Spleen (tissue), 11 donors: ENCODE data around the gene FRMD7. TPM values are rescaled to one million over a fixed set of nuclear protein-coding genes. Genes with fewer than 3 reads are reported as not detected.
"Not testable (repeated sequence)": the region's sequence is repeated elsewhere in the genome, so short reads cannot be mapped to it uniquely, and the experiment has no call there.

ENCODE experiments used
- DNase-seq: peaks from one replicate; pipeline ENCODE4 v3.0.0-alpha.2; 2020
- H3K27ac ChIP-seq, 8 donors: fragments of 200-600 bp; sonication (generic) in 7 of 8; 1 replicate in 4 of 8; 2 replicates in 4 of 8; pipeline versions ENCODE4 v1.5.0 to v1.8.0; 2016 to 2021; ENCODE audit warnings: inconsistent platforms in 4 of 8, mild to moderate bottlenecking in 4 of 8, moderate library complexity in 1 of 8
- H3K27me3 ChIP-seq, 7 donors: fragments of 200-600 bp; sonication (generic) in 6 of 7; replicated peaks in 1 of 7; 1 replicate in 4 of 7; 2 replicates in 3 of 7; pipeline versions ENCODE4 v1.5.0 to v1.8.0; 2016 to 2021; ENCODE audit warnings: inconsistent platforms in 3 of 7, mild to moderate bottlenecking in 1 of 7
- H3K36me3 ChIP-seq, 6 donors: fragments of 200-600 bp; sonication (generic) in 5 of 6; 1 replicate in 4 of 6; 2 replicates in 2 of 6; pipeline versions ENCODE4 v1.5.0 to v1.8.0; 2016 to 2021; ENCODE audit warnings: inconsistent platforms in 2 of 6
- H3K4me1 ChIP-seq, 6 donors: fragments of 200-600 bp; sonication (generic) in 5 of 6; 1 replicate in 3 of 6; 2 replicates in 3 of 6; pipeline versions ENCODE4 v1.5.0 to v1.8.0; 2016 to 2021; ENCODE audit warnings: inconsistent platforms in 3 of 6
- H3K4me3 ChIP-seq, 8 donors: fragments of 200-600 bp; sonication (generic) in 7 of 8; 1 replicate in 4 of 8; 2 replicates in 4 of 8; pipeline versions ENCODE4 v1.5.0 to v1.8.0; 2016 to 2021; ENCODE audit warnings: inconsistent platforms in 4 of 8, mild to moderate bottlenecking in 4 of 8, moderate library complexity in 2 of 8
- H3K9me3 ChIP-seq, 8 donors: fragments of 200-600 bp; sonication (generic) in 7 of 8; 1 replicate in 4 of 8; 2 replicates in 4 of 8; pipeline versions ENCODE4 v1.5.0 to v1.8.0; 2016 to 2021; ENCODE audit warnings: inconsistent platforms in 4 of 8
- CTCF ChIP-seq, 11 experiments: fragments of 200-600 bp in 7 of 11; fragments of 450-650 bp in 4 of 11; sonication (generic) in 4 of 11; IDR thresholded peaks in 8 of 11; conservative IDR thresholded peaks in 3 of 11; 1 replicate in 7 of 11; 2 replicates in 4 of 11; pipeline versions ENCODE4 v1.4.0 to v1.8.0; 2016 to 2021; ENCODE audit warnings: antibody characterized with exemption in 11 of 11, inconsistent platforms in 4 of 11, mild to moderate bottlenecking in 1 of 11
- POLR2A ChIP-seq, 3 donors: fragments of 450-650 bp; IDR thresholded peaks; one replicate each; pipeline ENCODE4 v1.5.1; 2017; ENCODE audit warnings: antibody characterized with exemption in 3 of 3, mild to moderate bottlenecking in 1 of 3
- POLR2AphosphoS5 ChIP-seq, 3 donors: sonication (generic); formaldehyde crosslinking; IDR thresholded peaks; one replicate each; pipeline ENCODE4 v1.5.1; 2017; ENCODE audit warnings: antibody characterized with exemption in 3 of 3
- WGBS, 5 donors: extraction: QIAGEN DNeasy Blood & Tissue Kit in 3 of 5; methylation state at CpG; one replicate each; pipeline versions ENCODE4 v1.1.5 to v1.1.7; 2013 to 2018; 5-methylcytosine and 5-hydroxymethylcytosine counted together
- intact Hi-C: fragments of 100-400 bp; cut with DNase I; formaldehyde crosslinking; loops from one replicate; pipeline ENCODE4 v1.15.0; 2023; ENCODE audit warnings: low total_unique reads
- polyA plus RNA-seq, 3 donors: library from polyadenylated mRNA; stranded (reverse); fragments of 200-250 nt; gene quantifications; one replicate each; pipeline ENCODE4 v1.2.1, GENCODE V29; 2013
- total RNA-seq, 7 donors: library from RNA; depleted of rRNA in 3 of 7; stranded (reverse); fragments of >200 nt in 3 of 7; fragmentation: NEBNext Ultra II Directional in 4 of 7; extraction: Animal tissue kit (Norgen Biotek cat#: 25700) in 4 of 7; gene quantifications; one replicate each; pipeline versions ENCODE4 v1.1.0 to v1.2.1, GENCODE V29; 2016 to 2021
- donor health status: healthy with polysubstance abuse.
- donor health status: DM: no; HTN: no; CAD: no; lungs with moderate emphysema.
- donor health status: DM: no; HTN: no; CAD: no.
- donor health status: Bipolar disorder and iron deficiency.
- donor health status: healthy.
- donor health status: DM: no; HTN: no; CAD: no.
- donor health status: DM: yes; HTN: yes; CAD: no.

FRMD7 gene
- total and polyA plus RNA-seq, 10 donors, result 0.46 TPM; not detected in 9

GRCh38 chrX:132058050-132058449 lies 69.8 kb downstream of the FRMD7 start:
- no peaks in the 10 kb centered on the region for H3K9me3 ChIP-seq
- H3K36me3 ChIP-seq, result peaks cover 0 to 11% (median 0%) of the 10 kb centered on the region in 6 donors
- intact Hi-C loops, result no loop called here
- WGBS, 5 donors, result 86 to 96% (median 95%) methylated on average over 4 of the region's 4 CpGs
- no peaks in the 10 kb centered on the region for H3K4me1 ChIP-seq
- no peak overlapping the region for H3K4me3 ChIP-seq
- peaks cover 0 to 3% (median 0%) of the 10 kb centered on the region in 7 donors for H3K27me3 ChIP-seq
- DNase-seq, result no peak
- TF ChIP-seq POLR2AphosphoS5 (IDR thresholded peaks at IDR 0.05) (no peak), CTCF (IDR thresholded peaks at IDR 0.05 in 8 of 11, conservative IDR thresholded peaks at IDR 0.05 in 3 of 11) (no peak), POLR2A (IDR thresholded peaks at IDR 0.05) (no peak)
- H3K27ac ChIP-seq, result no peak overlapping the region

DNA sequence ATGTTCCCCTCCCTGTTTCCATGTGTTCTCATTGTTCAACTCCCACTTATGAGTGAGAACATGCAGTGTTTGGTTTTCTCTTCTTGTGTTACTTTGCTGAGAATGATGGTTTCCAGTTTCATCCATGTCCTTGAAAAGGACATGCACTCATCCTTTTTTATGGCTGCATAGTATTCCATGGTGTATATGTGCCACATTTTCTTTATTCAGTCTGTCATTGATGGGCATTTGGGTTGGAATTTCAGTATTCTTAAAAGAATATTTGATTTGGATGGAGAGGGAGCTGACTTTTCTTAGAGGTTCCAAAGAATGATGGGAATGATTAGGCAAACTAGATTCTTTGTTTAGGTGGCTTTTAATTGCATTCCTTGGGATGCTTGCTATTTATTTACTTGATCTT lies 76.0 kb downstream of the FRMD7 start:
- H3K4me3 ChIP-seq, H3K4me1 ChIP-seq, H3K27ac ChIP-seq, intact Hi-C loops, H3K9me3 ChIP-seq, H3K27me3 ChIP-seq, DNase-seq: not testable (repeated sequence)
- peaks cover 0 to 11% (median 0%) of the 10 kb centered on the region in 6 donors for H3K36me3 ChIP-seq

DNA sequence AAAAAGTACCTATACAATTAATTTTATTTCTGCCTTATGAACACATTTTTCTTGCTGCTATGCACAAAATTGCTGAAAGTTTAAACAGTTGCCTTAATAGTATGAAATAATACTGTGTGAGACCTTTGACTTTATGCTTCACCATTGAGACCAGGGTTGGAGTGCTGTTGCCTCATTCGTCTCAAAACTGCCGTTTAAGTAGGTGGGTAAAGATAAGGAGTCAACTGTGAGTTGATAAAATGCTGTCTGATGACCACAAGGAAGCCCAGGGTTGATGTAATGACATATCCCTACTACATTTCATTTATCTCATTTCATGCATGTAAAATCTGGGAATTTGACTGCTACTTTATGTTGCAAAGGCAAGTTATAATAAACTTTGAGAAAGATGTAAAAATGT lies 81.3 kb downstream of the FRMD7 start:
- H3K4me1 ChIP-seq, result no peaks in the 10 kb centered on the region
- TF ChIP-seq POLR2AphosphoS5 (IDR thresholded peaks at IDR 0.05), result no peak
- no peak for TF ChIP-seq POLR2A (IDR thresholded peaks at IDR 0.05)
- TF ChIP-seq CTCF (IDR thresholded peaks at IDR 0.05 in 8 of 11, conservative IDR thresholded peaks at IDR 0.05 in 3 of 11), result no peak
- intact Hi-C loops, result no loop called here
- no peaks in the 10 kb centered on the region for H3K27me3 ChIP-seq
- WGBS, 5 donors, result 38 to 68% (median 43%) methylated on average over 2 of the region's 2 CpGs
- no peak overlapping the region for H3K4me3 ChIP-seq
- H3K9me3 ChIP-seq, result no peaks in the 10 kb centered on the region
- H3K36me3 ChIP-seq, result no peaks in the 10 kb centered on the region
- no peak overlapping the region for H3K27ac ChIP-seq
- no peak for DNase-seq

DNA sequence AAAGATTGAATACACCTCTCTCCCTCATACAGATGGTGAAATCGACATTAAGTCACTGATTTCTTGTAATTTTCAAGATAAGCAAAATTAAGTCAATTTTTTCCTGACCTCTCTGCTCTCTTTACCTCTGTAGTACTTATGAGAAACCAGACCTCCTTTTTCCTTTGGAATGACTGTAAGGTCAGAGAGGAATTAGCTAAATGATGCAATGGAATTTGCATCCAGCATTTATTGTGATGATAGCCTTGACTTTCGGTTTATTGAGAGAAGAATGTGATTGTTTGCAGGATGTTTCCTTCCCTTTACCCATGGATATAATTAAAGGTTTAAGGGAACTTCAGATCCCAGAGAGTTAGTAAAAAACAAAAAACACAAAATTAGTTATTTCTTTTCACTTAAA lies 82.4 kb downstream of the FRMD7 start:
- Histone ChIP-seq H3K4me3 (no peak overlapping the region), H3K27ac (no peak overlapping the region), H3K4me1 (no peaks in the 10 kb centered on the region), H3K36me3 (no peaks in the 10 kb centered on the region), H3K9me3 (no peaks in the 10 kb centered on the region), H3K27me3 (no peaks in the 10 kb centered on the region)
- 55 to 77% (median 66%) methylated on average over 2 of the region's 2 CpGs for WGBS, 5 donors
- DNase-seq, result no peak
- intact Hi-C loops, result no loop called here
- TF ChIP-seq POLR2AphosphoS5 (IDR thresholded peaks at IDR 0.05) (no peak), POLR2A (IDR thresholded peaks at IDR 0.05) (no peak), CTCF (IDR thresholded peaks at IDR 0.05 in 8 of 11, conservative IDR thresholded peaks at IDR 0.05 in 3 of 11) (no peak)

DNA sequence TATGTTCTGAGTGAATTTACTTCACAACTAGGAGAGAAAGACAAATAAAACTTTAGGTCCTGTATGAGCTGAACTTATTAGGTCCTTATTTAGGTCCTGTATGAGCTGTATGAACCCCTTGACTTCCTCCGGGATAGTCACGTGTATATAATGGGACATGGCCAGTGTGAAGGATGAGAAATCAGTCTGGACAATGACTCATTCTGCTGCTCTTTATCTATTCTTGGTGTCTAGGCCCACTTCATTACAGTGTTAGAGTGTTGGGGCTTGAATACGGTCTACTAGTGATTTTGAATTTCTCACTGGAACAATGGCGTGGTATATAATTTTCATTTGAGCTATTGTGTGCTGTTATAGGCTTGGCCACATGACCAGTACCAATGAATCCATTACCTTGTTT lies 82.9 kb downstream of the FRMD7 start:
- H3K36me3 ChIP-seq, result no peaks in the 10 kb centered on the region
- H3K4me3 ChIP-seq, result no peak overlapping the region
- H3K27ac ChIP-seq, result no peak overlapping the region
- no peaks in the 10 kb centered on the region for H3K4me1 ChIP-seq
- TF ChIP-seq POLR2AphosphoS5 (IDR thresholded peaks at IDR 0.05) (no peak), CTCF (IDR thresholded peaks at IDR 0.05 in 8 of 11, conservative IDR thresholded peaks at IDR 0.05 in 3 of 11) (no peak), POLR2A (IDR thresholded peaks at IDR 0.05) (no peak)
- 75 to 91% (median 86%) methylated on average over 4 of the region's 4 CpGs for WGBS, 5 donors
- no peaks in the 10 kb centered on the region for H3K9me3 ChIP-seq
- intact Hi-C loops, result no loop called here
- no peaks in the 10 kb centered on the region for H3K27me3 ChIP-seq
- DNase-seq, result no peak
